SU-DHL-6 (cell line): ENCODE measurements around the gene SRSF8.

Experiments
- H2AFZ ChIP-seq: fragments of 200-600 bp; sonication (generic); 2 replicates; pipeline ENCODE4 v1.6.1; 2014; ENCODE audit warnings: low read depth, mild to moderate bottlenecking, moderate library complexity, mixed read lengths, antibody characterized with exemption, low read length; ENCODE audit not compliant: severe bottlenecking
- H3F3A ChIP-seq: fragments of 200-600 bp; shearing (Covaris generic); 2 replicates; pipeline ENCODE4 v1.6.0; 2016; ENCODE audit warnings: antibody characterized with exemption, mild to moderate bottlenecking; ENCODE audit not compliant: insufficient read depth
- H3K27ac ChIP-seq: fragments of 200-600 bp; sonication (generic); 2 replicates; pipeline ENCODE4 v1.5.1; 2016; ENCODE audit warnings: low read depth, mild to moderate bottlenecking, low read length, moderate library complexity, mixed read lengths
- H3K27me3 ChIP-seq: fragments of 200-600 bp; sonication (generic), shearing (Covaris generic); 2 replicates; pipeline ENCODE4 v1.6.0; 2014; ENCODE audit warnings: mild to moderate bottlenecking, low read length
- H3K36me3 ChIP-seq: fragments of 200-600 bp; sonication (generic); 2 replicates; pipeline ENCODE4 v1.6.1; 2014; ENCODE audit warnings: mild to moderate bottlenecking, low read length, mixed read lengths
- H3K4me2 ChIP-seq: fragments of 300-600, 200-600 bp; shearing (Covaris generic), sonication (generic); 2 replicates; pipeline ENCODE4 v1.6.0; 2014; ENCODE audit warnings: low read length, low read depth, mild to moderate bottlenecking; ENCODE audit not compliant: poor library complexity, severe bottlenecking
- H3K4me3 ChIP-seq: fragments of 200-600 bp; sonication (generic); 2 replicates; pipeline ENCODE4 v1.5.1; 2014; ENCODE audit warnings: antibody characterized with exemption, low read length, mild to moderate bottlenecking, mixed read lengths; ENCODE audit not compliant: insufficient read depth, poor library complexity, severe bottlenecking
- H3K79me2 ChIP-seq: fragments of 200-600 bp; sonication (generic); 2 replicates; pipeline ENCODE4 v1.6.1; 2014; ENCODE audit warnings: mild to moderate bottlenecking, low read length, moderate library complexity; ENCODE audit not compliant: insufficient read depth
- H3K9ac ChIP-seq: fragments of 200-600 bp; sonication (generic); 2 replicates; pipeline ENCODE4 v1.7.0; 2014; ENCODE audit warnings: mild to moderate bottlenecking, low read length
- H3K9me2 ChIP-seq: fragments of 200-600 bp; sonication (generic); replicated peaks from 2 replicates; pipeline ENCODE4 v1.6.1; 2014; ENCODE audit warnings: low read length; ENCODE audit not compliant: insufficient read depth
- H3K9me3 ChIP-seq: fragments of 200-600 bp; sonication (generic); 2 replicates; pipeline ENCODE4 v1.6.1; 2014; ENCODE audit warnings: low read length, mixed read lengths; ENCODE audit not compliant: insufficient read depth
- H4K20me1 ChIP-seq: fragments of 200-600 bp; sonication (generic); 2 replicates; pipeline ENCODE4 v1.6.1; 2014; ENCODE audit warnings: low read depth, mild to moderate bottlenecking, antibody characterized with exemption, low read length, moderate library complexity, mixed read lengths
- CTCF ChIP-seq: fragments of 200-600 bp; sonication (generic); IDR thresholded peaks from one replicate; pipeline ENCODE4 v1.5.1; 2017; ENCODE audit warnings: antibody characterized with exemption, mild to moderate bottlenecking, low read length, moderate library complexity; ENCODE audit not compliant: insufficient read depth, poor library complexity, severe bottlenecking
- EZH2phosphoT487 ChIP-seq: fragments of 200-600 bp; sonication (generic), shearing (Covaris generic); conservative IDR thresholded peaks from 2 replicates; pipeline ENCODE4 v1.6.1; 2018; ENCODE audit warnings: mild to moderate bottlenecking, antibody characterized with exemption, low read length, moderate library complexity, mixed read lengths

The SRSF8 gene

GRCh38 chr11:95081010-95081409 lies 14.3 kb downstream of the SRSF8 start:
- no peaks in the 10 kb centered on the region for H4K20me1 ChIP-seq
- no peak overlapping the region for H2AFZ ChIP-seq
- H3K27me3 ChIP-seq = no peaks in the 10 kb centered on the region
- no peaks in the 10 kb centered on the region for H3K36me3 ChIP-seq
- no peaks in the 10 kb centered on the region for H3F3A ChIP-seq
- TF ChIP-seq EZH2phosphoT487 = no peak
- TF ChIP-seq CTCF = no peak
- no peak overlapping the region for H3K4me2 ChIP-seq
- H3K79me2 ChIP-seq = no peaks in the 10 kb centered on the region
- no peak overlapping the region for H3K9ac ChIP-seq
- no peaks in the 10 kb centered on the region for H3K9me3 ChIP-seq
- H3K9me2 ChIP-seq = no peaks in the 10 kb centered on the region
- H3K27ac ChIP-seq = no peak overlapping the region
- H3K4me3 ChIP-seq = no peak overlapping the region

- Histone ChIP-seq H3K9me2 (no peaks in the 10 kb centered on the region), H3K4me2 (no peak overlapping the region), H4K20me1 (no peaks in the 10 kb centered on the region), H3K9ac (no peak overlapping the region), H3K79me2 (no peaks in the 10 kb centered on the region), H3K27ac (no peak overlapping the region), H3F3A (no peaks in the 10 kb centered on the region), H2AFZ (no peak overlapping the region), H3K36me3 (no peaks in the 10 kb centered on the region), H3K4me3 (no peak overlapping the region), H3K27me3 (no peaks in the 10 kb centered on the region), H3K9me3 (no peaks in the 10 kb centered on the region)
- TF ChIP-seq EZH2phosphoT487 (no peak), CTCF (no peak)
Observed at GRCh38 chr11:95081412-95081811, 14.7 kb downstream of the SRSF8 start.

GRCh38 chr11:95082576-95083001 lies 15.9 kb downstream of the SRSF8 start:
- no peaks in the 10 kb centered on the region for H3K9me3 ChIP-seq
- H3K9ac ChIP-seq = no peak overlapping the region
- TF ChIP-seq CTCF = no peak
- TF ChIP-seq EZH2phosphoT487 = no peak
- H3K36me3 ChIP-seq = no peaks in the 10 kb centered on the region
- H3K27ac ChIP-seq = no peak overlapping the region
- no peaks in the 10 kb centered on the region for H4K20me1 ChIP-seq
- no peak overlapping the region for H3K4me3 ChIP-seq
- H3F3A ChIP-seq = no peaks in the 10 kb centered on the region
- no peaks in the 10 kb centered on the region for H3K79me2 ChIP-seq
- no peaks in the 10 kb centered on the region for H3K27me3 ChIP-seq
- H2AFZ ChIP-seq = no peak overlapping the region
- H3K9me2 ChIP-seq = no peaks in the 10 kb centered on the region
- no peak overlapping the region for H3K4me2 ChIP-seq
